H54 (cell line): Measurements from ENCODE around the gene PRDM11.

Source experiments
- DNase-seq: peaks from one replicate; pipeline ENCODE4 v3.0.0; 2011; ENCODE audit warnings: low spot score, mixed read lengths; ENCODE audit not compliant: insufficient read length
- FAIRE-seq: peaks from 3 replicates; lab custom pipeline; 2011; peaks lifted over from hg19 to GRCh38; lab: Jason Lieb, UNC
- POLR2A ChIP-seq: IDR thresholded peaks from 2 replicates; pipeline ENCODE4 v1.6.1; 2011; ENCODE audit warnings: low read depth, mild to moderate bottlenecking, low read length

PRDM11 gene

DNA sequence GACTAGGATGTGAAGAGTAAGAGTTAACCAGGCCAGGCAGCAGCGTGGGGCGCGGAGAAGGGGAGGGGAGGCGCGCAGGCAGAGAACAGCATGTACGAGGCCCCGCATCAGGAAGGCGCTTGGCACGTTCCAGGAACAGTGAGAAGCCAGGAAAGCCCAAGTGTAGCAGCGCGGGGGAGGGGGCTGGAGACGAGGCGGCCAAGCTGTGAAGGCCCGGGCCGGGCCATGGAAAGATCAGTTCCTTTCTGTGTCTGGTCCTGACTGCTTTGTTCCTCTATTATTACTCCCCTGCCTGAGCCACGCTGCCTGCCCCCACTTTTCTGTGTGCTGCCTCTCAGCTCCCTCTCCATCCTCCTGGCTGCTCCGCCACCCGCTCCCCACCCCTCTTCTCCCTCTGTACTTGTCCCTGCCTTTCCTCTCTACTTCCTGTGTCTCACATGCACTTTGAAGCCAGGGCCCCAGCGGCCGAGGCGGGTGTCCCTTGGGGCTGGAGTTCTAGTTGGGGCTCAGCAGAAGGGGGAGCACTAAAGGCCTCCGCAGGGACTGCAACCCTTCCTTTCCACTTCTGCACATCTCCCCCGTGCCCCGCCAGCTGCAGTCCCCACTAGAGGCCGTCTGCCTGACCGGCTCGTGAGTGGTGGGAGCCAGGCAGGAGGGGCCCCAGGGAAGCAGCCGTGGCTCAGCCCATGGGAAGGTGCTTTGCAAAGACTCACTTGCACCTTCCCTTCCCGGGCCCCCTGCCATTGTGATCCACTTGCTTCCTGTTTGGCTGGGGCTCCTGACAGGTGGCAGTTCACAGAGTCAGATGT, 63.7 kb downstream of the PRDM11 start:
- TF ChIP-seq POLR2A: no peak
- FAIRE-seq (no peak), DNase-seq (no peak)

DNA sequence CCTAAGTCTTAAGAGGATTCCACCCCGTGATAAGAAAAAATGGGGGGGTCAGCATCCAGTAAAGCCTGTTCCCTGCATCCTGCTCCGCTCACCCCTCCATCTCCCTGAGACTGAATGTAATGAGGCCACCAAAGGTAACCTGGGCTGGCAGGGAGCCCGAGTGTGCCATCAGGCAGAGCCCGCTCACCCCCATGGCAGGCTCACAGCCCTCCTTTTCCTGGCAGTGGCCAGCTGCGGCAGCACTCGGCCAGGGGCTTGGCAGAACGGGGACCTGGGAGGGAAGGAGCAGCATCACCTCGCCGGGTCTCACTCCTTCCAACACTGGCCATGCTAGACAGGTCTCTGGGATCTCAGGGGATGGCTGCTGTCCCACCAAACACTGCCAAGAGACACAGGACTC, 64.4 kb downstream of the PRDM11 start:
- DNase-seq (no peak), FAIRE-seq (no peak)
- no peak for TF ChIP-seq POLR2A

GRCh38 chr11:45211732-45212131, 65.3 kb downstream of the PRDM11 start:
- no peak for FAIRE-seq
- no peak for DNase-seq
- TF ChIP-seq POLR2A: no peak

DNA sequence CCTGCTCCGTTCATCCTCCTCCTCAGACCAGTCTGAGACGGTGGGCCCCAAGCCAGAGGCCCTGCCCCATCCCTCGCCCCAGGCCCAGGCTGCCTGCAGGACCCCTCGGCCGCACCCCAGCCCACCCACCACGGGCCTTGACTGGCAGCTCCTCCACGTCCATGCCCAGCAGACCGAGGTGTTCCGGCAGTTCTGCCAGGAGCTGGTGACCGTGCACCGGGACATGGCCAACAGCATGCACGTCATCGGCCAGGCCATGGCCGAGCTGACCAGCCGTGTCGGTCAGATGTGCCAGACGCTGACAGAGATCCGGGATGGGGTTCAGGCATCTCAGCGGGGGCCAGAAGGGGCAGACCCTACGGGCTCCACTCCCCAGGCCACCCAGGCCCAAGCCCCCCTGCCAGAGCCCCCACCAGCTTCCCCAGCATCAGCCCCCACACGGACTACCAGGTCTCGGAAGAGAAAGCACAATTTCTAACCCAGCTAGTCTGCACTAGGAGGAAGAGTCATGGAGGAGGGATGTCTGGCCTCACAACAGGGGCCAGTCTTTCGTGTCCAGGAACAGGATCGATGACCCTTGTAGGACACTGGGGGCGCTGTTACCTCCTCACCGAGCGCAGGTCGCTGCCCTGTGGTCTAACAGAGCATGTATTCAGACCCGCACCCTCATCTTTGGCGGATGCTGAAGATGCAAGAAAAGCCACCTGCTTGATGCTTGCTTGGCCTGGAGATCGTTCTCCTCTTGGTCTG, 66.3 kb downstream of the PRDM11 start:
- DNase-seq (no peak), FAIRE-seq (no peak)
- no peak for TF ChIP-seq POLR2A

- TF ChIP-seq POLR2A: no peak
- no peak for DNase-seq
Measured at GRCh38 chr11:45213316-45213665, 66.9 kb downstream of the PRDM11 start.

GRCh38 chr11:45213717-45214116, 67.3 kb downstream of the PRDM11 start:
- TF ChIP-seq POLR2A: no peak
- no peak for DNase-seq
- FAIRE-seq: no peak

More at GRCh38 chr11:45213316-45213665, 66.9 kb downstream of the PRDM11 start:
- no peak for FAIRE-seq

DNA sequence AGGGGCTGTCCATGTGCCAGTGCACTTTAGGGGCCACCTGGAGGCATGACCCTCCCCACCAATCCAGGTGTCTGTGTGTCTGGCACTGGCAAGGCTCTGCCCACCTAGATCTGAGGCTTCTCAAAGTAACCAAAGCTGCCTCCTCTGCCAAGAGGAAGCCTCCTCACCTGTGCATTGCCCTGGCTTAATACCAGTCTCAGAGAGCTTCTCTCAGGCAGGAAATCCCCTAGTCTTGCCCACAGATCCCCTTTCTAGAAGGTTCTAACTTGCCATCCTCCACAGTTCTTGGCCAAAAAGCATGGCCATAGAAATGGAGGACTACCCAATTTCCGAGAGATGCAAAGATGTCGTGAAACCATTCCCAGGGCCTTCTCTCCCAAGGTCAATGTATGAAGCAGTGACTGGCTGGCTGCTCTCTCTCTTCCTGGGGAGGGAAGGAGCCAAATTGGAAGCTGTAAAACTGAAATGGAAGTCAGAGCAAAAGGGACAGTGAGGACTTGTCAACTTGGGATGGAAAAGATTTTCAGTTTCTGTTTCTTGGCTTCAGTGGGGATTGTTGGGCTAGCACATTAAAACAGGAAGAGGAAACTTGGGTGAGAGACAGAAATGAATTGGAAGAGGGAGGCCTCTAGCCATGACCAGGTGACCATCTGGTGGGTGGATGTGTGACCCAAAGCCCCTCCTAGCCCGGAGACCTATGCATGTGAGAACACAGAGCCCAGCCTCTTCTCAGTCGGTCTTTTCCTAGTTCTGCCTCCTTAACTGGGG, 68.8 kb downstream of the PRDM11 start:
- FAIRE-seq (no peak), DNase-seq (no peak)
- TF ChIP-seq POLR2A: no peak

DNA sequence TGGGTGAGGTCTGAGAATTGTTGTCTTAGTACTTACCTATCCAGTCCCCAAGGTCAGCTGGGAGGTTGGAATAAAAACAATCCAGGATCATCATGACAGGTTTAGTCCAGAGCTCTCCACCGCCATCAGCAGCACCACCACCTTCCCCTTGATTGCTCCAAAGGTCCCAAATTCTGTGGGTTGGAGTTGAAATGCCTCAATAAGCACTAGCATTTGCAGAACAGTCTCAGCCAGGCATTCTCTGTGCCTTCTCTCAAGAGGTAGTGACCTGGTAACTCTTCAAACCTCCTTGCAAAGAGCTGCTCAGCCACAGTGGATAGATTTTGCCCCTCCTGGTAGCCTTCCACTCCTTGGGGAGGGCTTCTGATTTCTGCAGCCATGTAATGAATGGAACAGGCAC, 69.6 kb downstream of the PRDM11 start:
- DNase-seq (no peak), FAIRE-seq (no peak)
- TF ChIP-seq POLR2A: no peak

DNA sequence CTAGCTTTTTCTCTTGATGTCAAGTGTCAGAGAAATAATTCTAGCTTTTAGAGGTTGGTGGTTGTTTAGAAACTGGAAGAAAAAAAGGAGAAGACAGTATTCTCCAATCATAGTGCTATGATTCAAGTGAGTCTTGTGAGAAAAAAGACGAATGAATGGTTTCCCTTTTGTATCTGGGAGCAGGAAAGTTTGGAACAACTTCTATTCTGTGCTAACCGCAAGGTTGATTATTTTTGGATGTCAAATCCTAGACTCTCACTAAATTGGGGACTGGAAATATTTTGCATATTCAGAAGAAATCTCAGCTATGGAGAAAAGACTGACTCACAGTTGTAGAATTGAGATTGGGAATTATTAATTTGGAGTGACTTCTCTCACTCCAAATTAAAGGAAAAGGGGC, 70.5 kb downstream of the PRDM11 start:
- no peak for TF ChIP-seq POLR2A
- no peak for FAIRE-seq
- no peak for DNase-seq

GRCh38 chr11:45217991-45218390, 71.6 kb downstream of the PRDM11 start:
- DNase-seq (no peak), FAIRE-seq (no peak)
- TF ChIP-seq POLR2A: no peak

- TF ChIP-seq POLR2A: no peak
- no peak for FAIRE-seq
Measured at GRCh38 chr11:45218705-45219104, 72.3 kb downstream of the PRDM11 start.

GRCh38 chr11:45219411-45219810, 73.0 kb downstream of the PRDM11 start:
- FAIRE-seq: no peak
- DNase-seq: no peak
- no peak for TF ChIP-seq POLR2A

More at GRCh38 chr11:45218705-45219104, 72.3 kb downstream of the PRDM11 start:
- no peak for DNase-seq

DNA sequence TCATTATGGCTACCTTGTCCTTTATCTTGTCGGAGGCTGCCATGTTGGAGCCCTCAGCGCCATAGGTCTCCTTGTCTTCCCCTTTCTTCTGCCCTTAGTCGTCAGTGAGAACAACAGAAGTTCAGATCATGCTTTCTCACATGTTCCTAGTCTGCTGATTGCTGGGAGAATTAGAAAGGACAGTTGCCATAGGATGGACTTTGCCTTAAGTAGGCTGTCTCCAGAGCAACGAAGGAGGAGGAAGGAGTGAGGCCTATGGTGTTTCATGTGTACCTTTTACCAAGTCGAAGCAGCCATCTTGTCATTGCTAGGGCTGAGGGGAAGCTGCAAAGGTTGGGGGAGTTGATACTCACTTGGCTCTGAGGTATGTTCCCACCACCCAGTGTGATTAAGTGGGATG, 77.1 kb downstream of the PRDM11 start:
- DNase-seq: no peak
- no peak for FAIRE-seq
- TF ChIP-seq POLR2A: no peak

GRCh38 chr11:45224766-45225165, 78.3 kb downstream of the PRDM11 start:
- no peak for FAIRE-seq
- DNase-seq: no peak
- no peak for TF ChIP-seq POLR2A
